Central memory CD8-positive, alpha-beta T cell (primary cell): ENCODE results near the gene YIPF4.
"Not testable (repeated sequence)": the region's sequence is repeated elsewhere in the genome, so short reads cannot be mapped to it uniquely, and the experiment has no call there.

Source experiments
- ATAC-seq: fragments of 150-1000 bp; cut with Tn5 transposase; replicated peaks from 2 replicates; pipeline ENCODE4 v1.10.0; 2022; ENCODE audit warnings: mild to moderate bottlenecking, moderate FRiP score, moderate number of reproducible peaks; ENCODE audit not compliant: poor library complexity, severe bottlenecking; ENCODE audit errors: extremely low read depth
- DNase-seq, 2 donors: peaks; one replicate each; pipeline ENCODE4 v3.0.0; 2021; ENCODE audit warnings: low spot score in 2 of 2
- H3K27ac Mint-ChIP-seq: one replicate; pipeline ENCODE4 v1.8.0; 2022; ENCODE audit warnings: low read depth, mild to moderate bottlenecking, moderate library complexity, mixed read lengths
- H3K27me3 Mint-ChIP-seq: one replicate; pipeline ENCODE4 v1.8.0; 2022; ENCODE audit warnings: mixed read lengths
- H3K36me3 Mint-ChIP-seq: one replicate; pipeline ENCODE4 v1.8.0; 2022; ENCODE audit warnings: mild to moderate bottlenecking, moderate library complexity, mixed read lengths; ENCODE audit not compliant: insufficient read depth
- H3K4me1 Mint-ChIP-seq: one replicate; pipeline ENCODE4 v1.8.0; 2022; ENCODE audit warnings: mixed read lengths
- H3K4me3 Mint-ChIP-seq: one replicate; pipeline ENCODE4 v1.8.0; 2022; ENCODE audit warnings: mild to moderate bottlenecking, moderate library complexity, mixed read lengths
- H3K9me3 Mint-ChIP-seq: one replicate; pipeline ENCODE4 v1.8.0; 2022; ENCODE audit warnings: mixed read lengths

Gene YIPF4

DNA sequence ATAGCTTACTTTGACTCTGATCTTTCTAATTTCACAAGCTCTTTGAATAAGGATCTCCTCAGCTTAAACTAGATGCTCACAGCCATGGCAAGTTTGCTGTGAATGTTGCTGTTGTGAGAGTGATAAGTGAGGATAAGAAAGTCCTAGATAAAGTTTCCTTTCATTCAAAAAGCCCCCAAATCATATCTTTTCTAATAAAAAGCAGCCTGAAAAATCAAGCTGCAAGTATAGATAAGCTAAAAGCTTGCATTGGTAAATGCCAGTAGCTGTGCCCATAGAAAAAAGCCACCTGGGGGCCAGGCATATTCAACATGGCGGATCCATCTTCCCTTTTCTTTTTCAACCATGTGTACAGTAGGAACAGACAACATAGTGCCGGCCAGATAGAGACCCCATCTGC, 17.3 kb upstream of the YIPF4 start:
- Mint-ChIP-seq H3K4me3 (no peak overlapping the region), H3K27ac (no peak overlapping the region), H3K9me3 (no peaks in the 10 kb centered on the region), H3K36me3 (peaks cover 3% of the 10 kb centered on the region), H3K27me3 (peaks cover 26% of the 10 kb centered on the region), H3K4me1 (no peaks in the 10 kb centered on the region)
- ATAC-seq: no peak
- no peak for DNase-seq

DNA sequence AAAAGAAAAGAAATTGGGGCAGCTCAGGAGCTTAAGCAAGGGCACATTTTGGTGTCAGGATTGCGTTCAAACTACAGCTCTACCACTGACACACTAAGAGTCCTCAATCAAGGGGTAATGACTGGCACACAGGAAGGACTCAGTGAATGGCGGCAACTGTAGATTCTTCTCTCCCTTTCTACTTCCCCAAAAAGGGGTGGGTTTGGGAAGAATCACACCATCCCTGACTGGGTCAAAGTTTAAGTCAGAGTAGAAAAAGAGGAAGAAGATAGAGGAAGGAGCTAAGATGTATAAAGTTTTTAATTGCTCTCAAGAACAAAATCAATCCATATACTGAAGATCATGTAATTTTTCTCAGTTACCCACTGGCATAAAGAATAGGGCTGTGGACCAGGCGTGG, 15.6 kb upstream of the YIPF4 start:
- Mint-ChIP-seq H3K36me3 (peaks cover 3% of the 10 kb centered on the region), H3K4me3 (no peak overlapping the region), H3K27ac (no peak overlapping the region), H3K27me3 (peaks cover 21% of the 10 kb centered on the region), H3K9me3 (no peaks in the 10 kb centered on the region), H3K4me1 (no peaks in the 10 kb centered on the region)
- DNase-seq (no peak), ATAC-seq (no peak)

DNA sequence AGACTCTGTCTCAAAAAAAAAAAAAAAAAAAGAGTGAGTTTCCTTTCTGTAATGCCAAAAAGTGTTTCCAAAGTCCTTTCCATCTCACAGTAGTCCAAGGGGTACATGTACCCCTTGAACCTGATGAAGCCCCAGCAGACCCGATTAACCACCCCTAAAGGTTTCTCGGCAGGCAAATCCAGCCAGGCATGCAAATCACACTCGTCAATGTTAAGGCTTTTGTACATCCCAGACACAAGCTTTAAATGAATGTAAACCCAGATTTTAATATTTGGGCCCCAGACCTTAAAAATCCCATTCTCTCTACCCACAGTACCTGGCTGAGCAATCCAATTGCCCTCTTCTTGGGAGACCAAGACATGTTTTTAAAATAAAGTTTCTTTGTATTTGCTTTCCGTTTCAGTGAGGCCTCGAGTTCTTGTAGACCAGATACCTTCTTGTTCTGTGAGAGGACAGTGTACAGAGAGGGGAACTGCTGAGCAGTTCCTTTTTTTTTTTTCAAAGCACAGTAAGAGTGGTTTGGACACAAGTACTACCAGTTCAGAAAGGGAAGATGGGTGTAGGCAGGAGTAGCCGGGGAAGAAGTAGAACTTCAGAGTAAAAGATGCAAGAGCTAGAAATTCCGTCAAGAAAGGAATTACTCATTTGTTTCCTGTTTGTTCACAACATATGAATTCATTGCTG, 13.1 kb upstream of the YIPF4 start, which contains the start of gene NLRC4:
Gene NLRC4 (minus strand): TSS at position 465 of the 684 bp plus-strand sequence. CDS start 8,111 bp downstream, outside the sequence.
- no peaks in the 10 kb centered on the region for H3K4me1 Mint-ChIP-seq
- H3K4me3 Mint-ChIP-seq: no peak within 1 kb of the TSS
- no peak for ATAC-seq

DNA sequence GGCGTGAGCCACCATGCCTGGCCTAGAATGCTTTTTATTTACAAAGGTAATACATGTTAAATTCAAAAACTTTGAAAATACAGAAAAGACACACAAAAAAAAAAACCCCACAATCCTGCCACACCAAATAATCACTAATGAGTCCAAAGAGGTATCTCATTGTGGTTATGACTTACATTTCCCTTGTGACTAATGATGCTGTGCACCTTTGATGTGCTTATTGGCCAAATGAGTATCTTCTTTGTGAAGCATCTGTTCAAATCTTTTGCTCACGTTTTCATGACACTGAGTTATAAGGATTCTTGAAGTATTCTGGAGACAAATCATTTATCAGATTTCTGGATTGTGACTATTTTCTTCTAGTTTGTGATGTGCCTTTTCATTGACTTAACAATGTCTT, 6.6 kb upstream of the YIPF4 start:
- no peak for ATAC-seq
- Mint-ChIP-seq H3K4me3 (no peak overlapping the region), H3K27me3 (peaks cover 12% of the 10 kb centered on the region), H3K9me3 (no peaks in the 10 kb centered on the region), H3K36me3 (no peaks in the 10 kb centered on the region), H3K27ac (no peak overlapping the region), H3K4me1 (no peaks in the 10 kb centered on the region)
- DNase-seq: no peak

More for the DNA sequence above, 13.1 kb upstream of the YIPF4 start, which contains the start of gene NLRC4:
- no peak for DNase-seq
- no peak within 1 kb of the TSS for H3K27ac Mint-ChIP-seq
- H3K9me3 Mint-ChIP-seq: no peaks in the 10 kb centered on the region
- H3K27me3 Mint-ChIP-seq: peaks cover 5% of the 10 kb centered on the region
- peaks cover 2% of the 10 kb centered on the region for H3K36me3 Mint-ChIP-seq

DNA sequence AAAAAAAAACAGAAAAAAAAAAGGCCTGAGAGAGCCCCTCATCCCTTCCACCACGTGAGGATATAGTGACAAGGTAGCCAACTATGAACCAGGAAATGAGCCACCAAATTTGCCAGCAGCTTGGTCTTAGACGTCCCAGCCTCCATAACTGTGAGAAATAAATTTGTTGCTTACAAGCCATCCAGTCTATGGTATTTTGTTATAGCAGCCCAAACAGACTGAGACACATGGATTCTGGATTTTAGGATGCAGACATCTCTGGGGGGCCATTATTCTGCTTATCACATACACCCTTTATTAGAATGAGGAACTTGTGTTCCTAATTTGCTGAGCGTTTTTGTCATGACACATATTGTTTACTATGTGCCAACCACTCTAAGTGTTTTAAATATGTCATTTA, 5.4 kb upstream of the YIPF4 start:
- ATAC-seq (no peak), DNase-seq (no peak)
- no peaks in the 10 kb centered on the region for H3K9me3 Mint-ChIP-seq
- peaks cover 12% of the 10 kb centered on the region for H3K27me3 Mint-ChIP-seq
- peaks cover 1% of the 10 kb centered on the region for H3K4me1 Mint-ChIP-seq
- H3K4me3 Mint-ChIP-seq: no peak overlapping the region
- H3K27ac Mint-ChIP-seq: no peak overlapping the region
- no peaks in the 10 kb centered on the region for H3K36me3 Mint-ChIP-seq

DNA sequence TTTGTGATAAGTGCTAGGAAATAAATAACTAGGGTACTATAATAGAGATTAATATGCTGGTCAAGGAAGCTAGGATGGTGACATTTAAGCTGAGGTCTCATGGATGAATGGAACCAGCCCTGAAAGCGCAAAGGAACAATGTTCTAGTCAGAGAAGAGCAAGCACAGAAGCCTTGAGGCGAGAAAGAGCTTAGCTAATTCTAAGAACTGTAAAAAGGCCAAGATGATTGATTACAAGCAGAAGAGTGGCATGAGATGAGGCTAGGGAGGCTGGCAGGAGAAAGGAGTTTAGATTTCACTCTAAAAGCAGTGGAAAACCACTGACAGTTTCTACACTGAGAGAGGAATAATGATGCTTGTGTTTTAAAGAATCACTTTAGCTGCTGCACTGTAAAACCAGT, 3.4 kb upstream of the YIPF4 start:
- ATAC-seq (no peak), DNase-seq (no peak)
- H3K4me3 Mint-ChIP-seq: no peak overlapping the region
- H3K27ac Mint-ChIP-seq: no peak overlapping the region
- peaks cover 12% of the 10 kb centered on the region for H3K27me3 Mint-ChIP-seq
- H3K36me3 Mint-ChIP-seq: peaks cover 15% of the 10 kb centered on the region
- no peaks in the 10 kb centered on the region for H3K9me3 Mint-ChIP-seq
- H3K4me1 Mint-ChIP-seq: peaks cover 11% of the 10 kb centered on the region

DNA sequence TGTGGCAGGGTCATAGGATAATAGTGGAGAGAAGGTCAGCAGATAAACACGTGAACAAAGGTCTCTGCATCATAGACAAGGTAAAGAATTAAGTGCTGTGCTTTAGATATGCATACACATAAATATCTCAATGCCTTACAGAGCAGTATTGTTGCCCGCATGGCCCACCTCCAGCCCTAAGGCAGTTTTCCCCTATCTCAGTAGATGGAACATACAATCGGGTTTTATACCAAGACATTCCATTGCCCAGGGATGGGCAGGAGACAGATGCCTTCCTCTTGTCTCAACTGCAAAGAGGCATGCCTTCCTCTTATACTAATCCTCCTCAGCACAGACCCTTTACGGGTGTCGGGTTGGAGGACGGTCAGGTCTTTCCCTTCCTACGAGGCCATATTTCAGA, 1.9 kb upstream of the YIPF4 start:
- Mint-ChIP-seq H3K4me1 (peaks cover 11% of the 10 kb centered on the region), H3K36me3 (peaks cover 20% of the 10 kb centered on the region), H3K27me3 (peaks cover 12% of the 10 kb centered on the region)
- not testable (repeated sequence) for H3K9me3 Mint-ChIP-seq, DNase-seq, H3K27ac Mint-ChIP-seq, H3K4me3 Mint-ChIP-seq, ATAC-seq

DNA sequence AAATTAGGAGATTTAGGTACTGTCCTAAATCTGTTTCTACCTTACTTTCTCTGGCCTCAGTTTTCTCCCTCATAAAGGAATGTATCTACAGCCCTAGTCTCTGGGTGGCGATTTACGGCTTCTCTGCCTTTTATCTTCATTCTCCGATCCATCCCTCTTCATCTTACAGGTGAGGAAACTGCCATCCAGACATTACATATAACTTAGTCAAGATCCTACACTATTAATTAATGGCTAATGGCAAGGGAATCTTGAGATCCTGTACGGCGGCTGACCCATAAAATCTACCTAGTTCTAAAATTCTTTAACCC, 386 bp upstream of the YIPF4 start:
- no peaks in the 10 kb centered on the region for H3K9me3 Mint-ChIP-seq
- peaks cover 12% of the 10 kb centered on the region for H3K27me3 Mint-ChIP-seq
- peaks cover 29% of the 10 kb centered on the region for H3K36me3 Mint-ChIP-seq
- DNase-seq (no peak), ATAC-seq (no peak)
- peak overlapping the region; percentile 90 for H3K4me3 Mint-ChIP-seq
- peak overlapping the region; percentile 98 for H3K27ac Mint-ChIP-seq
- H3K4me1 Mint-ChIP-seq: peaks cover 11% of the 10 kb centered on the region

DNA sequence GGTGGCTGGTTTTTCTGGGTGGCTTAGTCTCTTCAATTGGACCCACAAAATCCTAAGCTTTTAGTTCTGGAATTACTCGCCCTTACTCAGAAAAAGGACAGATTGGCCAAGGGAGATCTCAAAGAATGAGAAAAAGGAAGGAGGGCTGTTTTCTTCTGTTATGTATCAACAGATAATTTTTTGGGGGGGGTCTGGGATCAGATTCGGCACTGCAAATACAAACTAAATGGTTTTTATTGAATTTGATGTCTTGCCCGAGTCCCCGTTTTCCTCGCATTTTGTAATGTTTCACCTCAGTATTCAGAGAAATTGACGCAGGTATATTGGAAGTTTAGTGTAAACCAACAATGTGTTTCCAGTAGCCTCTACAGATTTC, 762 bp downstream of the YIPF4 start:
- Mint-ChIP-seq H3K4me1 (peaks cover 17% of the 10 kb centered on the region), H3K9me3 (no peaks in the 10 kb centered on the region), H3K36me3 (peaks cover 34% of the 10 kb centered on the region), H3K27ac (peak overlapping the region; percentile 98), H3K4me3 (peak overlapping the region; percentile 90), H3K27me3 (peaks cover 12% of the 10 kb centered on the region)
- DNase-seq: no peak
- no peak for ATAC-seq

DNA sequence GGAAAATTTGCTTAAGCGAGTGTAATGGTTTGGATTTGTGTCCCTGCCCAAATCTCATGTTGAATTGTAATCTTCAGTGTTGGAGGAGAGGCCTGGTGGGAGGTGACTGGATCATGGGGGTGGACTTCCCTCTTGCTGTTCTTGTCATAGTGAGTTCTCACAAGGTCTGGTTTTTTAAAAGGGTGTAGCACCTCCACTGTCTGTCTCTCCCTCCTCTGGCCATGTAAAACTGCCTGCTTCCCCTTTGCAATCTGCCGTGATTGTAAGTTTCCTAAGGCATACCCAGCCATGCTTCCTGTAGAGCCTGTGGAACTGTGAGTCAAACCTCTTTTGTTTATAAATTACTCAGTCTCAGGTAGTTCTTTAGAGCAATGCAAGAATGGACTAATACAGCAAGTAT, 6.6 kb downstream of the YIPF4 start:
- H3K36me3 Mint-ChIP-seq: peaks cover 26% of the 10 kb centered on the region
- H3K27ac Mint-ChIP-seq: no peak overlapping the region
- H3K4me3 Mint-ChIP-seq: no peak overlapping the region
- ATAC-seq (no peak), DNase-seq (no peak)
- H3K9me3 Mint-ChIP-seq: no peaks in the 10 kb centered on the region
- peaks cover 38% of the 10 kb centered on the region for H3K4me1 Mint-ChIP-seq
- H3K27me3 Mint-ChIP-seq: no peaks in the 10 kb centered on the region

DNA sequence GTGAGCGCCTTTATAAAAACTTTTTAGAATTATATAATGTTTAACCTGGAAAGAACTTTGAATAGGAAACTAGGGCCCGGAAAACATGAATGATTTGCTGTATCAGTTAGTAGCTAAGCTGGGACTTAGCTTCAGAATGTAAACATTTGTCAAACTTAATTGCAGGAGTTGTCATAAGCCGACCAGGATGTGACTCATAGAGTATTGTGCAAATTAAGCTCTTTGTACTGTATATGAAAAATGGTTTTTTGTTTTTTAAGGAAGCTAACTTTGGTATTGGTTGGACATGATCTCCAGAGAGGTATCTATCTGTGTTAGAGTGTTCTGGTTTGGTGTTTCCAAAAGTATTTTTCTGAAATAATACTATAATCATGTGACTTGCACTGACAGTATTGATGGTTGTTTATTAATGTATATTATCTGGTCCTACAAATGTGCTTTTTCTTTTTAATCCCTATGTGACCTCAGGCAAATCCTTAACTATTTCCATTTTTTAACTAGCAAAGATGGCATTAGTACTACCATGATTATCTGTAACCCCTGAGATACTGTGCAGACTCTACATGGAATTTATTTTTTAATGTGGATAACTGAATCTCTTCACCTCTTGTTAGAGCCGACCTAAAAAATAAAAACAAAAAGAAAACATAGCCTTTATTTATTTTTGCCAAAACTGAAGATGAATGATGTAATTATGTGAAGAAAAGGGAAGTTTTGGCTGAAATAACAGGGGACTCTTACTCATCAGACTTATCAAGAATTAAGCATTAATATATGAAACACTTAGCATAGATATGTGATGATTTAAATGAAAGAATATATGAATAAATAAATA, 11.7 kb downstream of the YIPF4 start:
- H3K4me3 Mint-ChIP-seq: no peak overlapping the region
- peaks cover 7% of the 10 kb centered on the region for H3K36me3 Mint-ChIP-seq
- H3K27ac Mint-ChIP-seq: peak overlapping the region; percentile 38
- H3K4me1 Mint-ChIP-seq: peaks cover 28% of the 10 kb centered on the region
- no peaks in the 10 kb centered on the region for H3K9me3 Mint-ChIP-seq
- ATAC-seq (no peak), DNase-seq (no peak)
- H3K27me3 Mint-ChIP-seq: no peaks in the 10 kb centered on the region

DNA sequence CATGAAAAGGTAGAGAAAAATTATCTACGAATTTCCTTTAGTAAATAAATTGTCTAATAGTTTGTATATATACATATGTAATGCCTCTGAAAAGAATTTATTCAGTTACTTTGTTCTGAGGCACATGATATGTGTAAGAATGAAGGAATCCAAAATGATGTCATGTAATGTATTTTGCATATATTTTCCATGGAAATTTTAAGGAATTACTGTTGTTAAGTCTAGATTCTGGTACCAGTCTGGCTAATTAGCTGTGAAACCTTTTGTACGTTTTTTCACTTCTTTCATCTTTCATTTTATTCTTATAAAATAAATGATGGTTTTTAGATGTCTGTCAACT, 12.3 kb downstream of the YIPF4 start:
- Mint-ChIP-seq H3K9me3 (no peaks in the 10 kb centered on the region), H3K27me3 (no peaks in the 10 kb centered on the region), H3K27ac (peak overlapping the region; percentile 38), H3K4me3 (no peak overlapping the region), H3K36me3 (peaks cover 5% of the 10 kb centered on the region), H3K4me1 (peaks cover 22% of the 10 kb centered on the region)
- DNase-seq: no peak
- ATAC-seq: no peak

DNA sequence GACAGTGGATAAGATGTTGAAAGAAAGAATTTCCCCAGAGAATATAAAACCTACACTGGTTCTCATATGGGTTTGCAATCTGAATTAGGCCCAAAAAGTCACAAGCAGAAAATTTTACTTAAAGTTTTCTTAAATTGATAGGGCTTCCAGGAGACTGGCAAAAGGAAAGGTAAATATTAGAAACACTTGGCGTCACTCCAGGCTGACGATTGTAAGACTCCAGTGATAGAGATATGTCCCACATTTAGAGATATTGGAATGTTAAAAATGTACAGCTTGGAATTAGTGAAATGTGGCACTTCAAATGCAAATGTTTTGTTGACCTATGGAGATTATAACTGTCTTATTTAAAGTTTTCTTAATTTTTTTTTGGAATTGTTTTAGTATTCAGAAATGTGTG, 14.0 kb downstream of the YIPF4 start:
- ATAC-seq (no peak), DNase-seq (no peak)
- H3K36me3 Mint-ChIP-seq: peaks cover 12% of the 10 kb centered on the region
- H3K27me3 Mint-ChIP-seq: no peaks in the 10 kb centered on the region
- H3K9me3 Mint-ChIP-seq: no peaks in the 10 kb centered on the region
- H3K4me1 Mint-ChIP-seq: peaks cover 22% of the 10 kb centered on the region
- no peak overlapping the region for H3K4me3 Mint-ChIP-seq
- no peak overlapping the region for H3K27ac Mint-ChIP-seq
